Liver (tissue), 3 donors: Measurements from ENCODE around the gene BAIAP2.

ENCODE experiments used
- CTCF ChIP-seq: fragments of 150-350 bp; IDR thresholded peaks from 2 replicates; pipeline ENCODE4 v1.5.1; 2017; ENCODE audit warnings: improper control_type of control experiment, low read depth, low read length; ENCODE audit not compliant: missing input control
- EGR1 ChIP-seq, 2 donors: IDR thresholded peaks; 2 replicates each; pipeline ENCODE4 v1.6.1; 2016 to 2018; ENCODE audit warnings: antibody characterized with exemption in 2 of 2, low read depth in 2 of 2
- FOXA1 ChIP-seq: IDR thresholded peaks from 2 replicates; pipeline ENCODE4 v1.6.1; 2016; ENCODE audit warnings: antibody characterized with exemption
- GABPA ChIP-seq, 2 donors: IDR thresholded peaks in 1 of 2; conservative IDR thresholded peaks in 1 of 2; 2 replicates each; pipeline ENCODE4 v1.6.1; 2016; ENCODE audit warnings: antibody characterized with exemption in 2 of 2, mild to moderate bottlenecking in 1 of 2, moderate library complexity in 1 of 2
- HNF4G ChIP-seq: IDR thresholded peaks from 2 replicates; pipeline ENCODE4 v1.6.1; 2016; ENCODE audit warnings: antibody characterized with exemption
- MAX ChIP-seq: IDR thresholded peaks from 2 replicates; pipeline ENCODE4 v1.6.1; 2016; ENCODE audit warnings: antibody characterized with exemption
- NR2F2 ChIP-seq: IDR thresholded peaks from 2 replicates; pipeline ENCODE4 v1.6.1; 2016; ENCODE audit warnings: antibody characterized with exemption
- RXRA ChIP-seq, 2 donors: IDR thresholded peaks; 2 replicates each; pipeline ENCODE4 v1.6.1; 2017 to 2018; ENCODE audit warnings: antibody characterized with exemption in 2 of 2, mild to moderate bottlenecking in 1 of 2
- SP1 ChIP-seq: IDR thresholded peaks from 2 replicates; pipeline ENCODE4 v1.6.1; 2018; ENCODE audit warnings: antibody characterized with exemption, mild to moderate bottlenecking
- TAF1 ChIP-seq: conservative IDR thresholded peaks from 2 replicates; pipeline ENCODE4 v1.6.1; 2016; ENCODE audit warnings: antibody characterized with exemption, mild to moderate bottlenecking
- TF ChIP-seq, protein P1 (sequence below): IDR thresholded peaks from 2 replicates; pipeline ENCODE4 v1.6.1; 2016; ENCODE audit warnings: antibody characterized with exemption, mild to moderate bottlenecking
- donor health status: healthy.
- donor health status: healthy.

DNA sequence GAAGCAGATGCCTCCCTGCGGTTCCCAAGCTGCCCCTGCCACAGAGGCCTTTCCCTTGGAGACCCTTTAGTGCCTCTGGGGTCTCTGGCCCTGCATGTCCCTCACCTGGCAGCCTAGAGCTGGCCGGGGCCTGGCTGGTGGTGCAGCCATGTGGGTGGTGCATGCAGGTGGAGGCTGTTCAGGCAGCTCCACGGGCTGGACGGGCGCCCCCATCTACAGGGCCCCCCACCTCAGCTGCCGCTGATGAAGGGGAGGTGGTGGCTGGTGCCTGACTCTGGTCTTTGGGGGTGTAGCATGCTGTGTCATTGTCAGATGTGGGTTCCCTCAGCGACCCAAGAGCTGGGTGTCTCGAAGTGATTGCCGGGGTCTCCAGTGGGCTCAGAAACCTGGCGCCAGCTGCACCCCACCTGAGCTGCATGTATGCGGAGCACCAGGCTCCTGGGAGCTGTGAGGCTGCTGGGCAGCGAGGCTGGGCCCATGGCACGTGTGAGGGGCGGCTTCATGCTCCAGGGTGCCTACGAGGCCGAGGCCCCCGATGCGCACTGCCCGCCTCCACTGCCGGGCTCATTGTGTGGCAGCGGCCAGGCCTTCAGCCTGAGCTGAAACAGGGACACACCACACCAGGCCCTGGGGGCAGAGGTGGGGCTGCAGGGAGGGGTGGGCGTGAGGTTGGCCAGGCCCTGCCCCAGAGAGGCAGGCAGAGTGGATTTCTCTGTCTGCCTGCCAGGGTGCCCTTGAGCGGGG lies 57.0 kb downstream of the BAIAP2 start:
- no peak for TF ChIP-seq CTCF
- TF ChIP-seq, protein P1, sequence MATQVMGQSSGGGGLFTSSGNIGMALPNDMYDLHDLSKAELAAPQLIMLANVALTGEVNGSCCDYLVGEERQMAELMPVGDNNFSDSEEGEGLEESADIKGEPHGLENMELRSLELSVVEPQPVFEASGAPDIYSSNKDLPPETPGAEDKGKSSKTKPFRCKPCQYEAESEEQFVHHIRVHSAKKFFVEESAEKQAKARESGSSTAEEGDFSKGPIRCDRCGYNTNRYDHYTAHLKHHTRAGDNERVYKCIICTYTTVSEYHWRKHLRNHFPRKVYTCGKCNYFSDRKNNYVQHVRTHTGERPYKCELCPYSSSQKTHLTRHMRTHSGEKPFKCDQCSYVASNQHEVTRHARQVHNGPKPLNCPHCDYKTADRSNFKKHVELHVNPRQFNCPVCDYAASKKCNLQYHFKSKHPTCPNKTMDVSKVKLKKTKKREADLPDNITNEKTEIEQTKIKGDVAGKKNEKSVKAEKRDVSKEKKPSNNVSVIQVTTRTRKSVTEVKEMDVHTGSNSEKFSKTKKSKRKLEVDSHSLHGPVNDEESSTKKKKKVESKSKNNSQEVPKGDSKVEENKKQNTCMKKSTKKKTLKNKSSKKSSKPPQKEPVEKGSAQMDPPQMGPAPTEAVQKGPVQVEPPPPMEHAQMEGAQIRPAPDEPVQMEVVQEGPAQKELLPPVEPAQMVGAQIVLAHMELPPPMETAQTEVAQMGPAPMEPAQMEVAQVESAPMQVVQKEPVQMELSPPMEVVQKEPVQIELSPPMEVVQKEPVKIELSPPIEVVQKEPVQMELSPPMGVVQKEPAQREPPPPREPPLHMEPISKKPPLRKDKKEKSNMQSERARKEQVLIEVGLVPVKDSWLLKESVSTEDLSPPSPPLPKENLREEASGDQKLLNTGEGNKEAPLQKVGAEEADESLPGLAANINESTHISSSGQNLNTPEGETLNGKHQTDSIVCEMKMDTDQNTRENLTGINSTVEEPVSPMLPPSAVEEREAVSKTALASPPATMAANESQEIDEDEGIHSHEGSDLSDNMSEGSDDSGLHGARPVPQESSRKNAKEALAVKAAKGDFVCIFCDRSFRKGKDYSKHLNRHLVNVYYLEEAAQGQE: no peak
- no peak for TF ChIP-seq SP1
- TF ChIP-seq RXRA (IDR thresholded peaks at IDR 0.05): no peak
- no peak for TF ChIP-seq NR2F2
- no peak for TF ChIP-seq TAF1
- no peak for TF ChIP-seq EGR1 (IDR thresholded peaks at IDR 0.05; ENCODE audit: low read depth in 2 of 2)
- TF ChIP-seq MAX: no peak
- TF ChIP-seq HNF4G: no peak
- TF ChIP-seq GABPA (IDR thresholded peaks at IDR 0.05 in 1 of 2, conservative IDR thresholded peaks at IDR 0.05 in 1 of 2): no peak
- TF ChIP-seq FOXA1: no peak
